HFF-Myc (cell line): Measurements from ENCODE around the gene CELF2.

Experiments
- DNase-seq: peaks from one replicate; pipeline ENCODE4 v3.0.0-alpha.2; 2011; ENCODE audit warnings: low read depth; ENCODE audit errors: extremely low read depth
- H3K4me3 ChIP-seq: replicated peaks from 2 replicates; pipeline ENCODE4 v1.5.1; 2011; ENCODE audit warnings: low read depth, mild to moderate bottlenecking, control low read depth, low read length
- TF ChIP-seq, protein P1 (sequence below): IDR thresholded peaks from 2 replicates; pipeline ENCODE4 v1.5.1; 2012; ENCODE audit warnings: mild to moderate bottlenecking, low read depth, low read length, control low read depth; ENCODE audit errors: missing control alignments

Gene CELF2

DNA sequence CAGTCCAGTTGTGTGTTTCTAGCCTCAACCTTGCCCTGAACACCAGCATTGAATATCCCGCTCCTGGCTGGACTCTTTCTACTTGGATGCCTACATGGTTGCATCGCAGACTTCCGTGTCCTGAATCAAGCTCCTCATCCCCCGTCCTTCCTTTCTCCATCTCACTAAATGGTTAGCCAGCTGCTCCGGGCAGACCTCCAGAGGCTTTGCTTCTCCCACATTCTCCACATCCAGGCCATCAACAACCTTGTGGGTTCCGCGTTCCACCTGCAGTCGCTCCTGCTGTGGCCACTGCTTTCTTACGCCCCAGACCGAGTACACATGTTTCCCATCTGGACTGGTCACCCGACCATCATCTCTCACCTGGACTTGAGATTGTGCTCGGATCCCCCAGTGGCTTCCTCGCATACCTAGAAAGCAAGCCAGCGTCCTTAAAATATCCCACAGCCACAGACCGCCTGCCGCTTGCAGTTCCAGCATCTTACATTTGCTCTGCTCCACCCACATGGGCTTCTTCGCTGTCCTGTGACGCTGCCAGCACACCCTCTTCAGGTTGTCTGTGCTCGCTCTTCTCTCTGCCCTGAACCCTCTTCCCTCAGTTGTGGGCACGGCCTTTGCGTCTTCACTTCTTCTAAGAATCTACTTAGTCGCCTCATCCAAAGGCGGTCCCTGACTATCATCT, 25.9 kb downstream of the CELF2 start:
- DNase-seq, result no peak
- TF ChIP-seq, protein P1, sequence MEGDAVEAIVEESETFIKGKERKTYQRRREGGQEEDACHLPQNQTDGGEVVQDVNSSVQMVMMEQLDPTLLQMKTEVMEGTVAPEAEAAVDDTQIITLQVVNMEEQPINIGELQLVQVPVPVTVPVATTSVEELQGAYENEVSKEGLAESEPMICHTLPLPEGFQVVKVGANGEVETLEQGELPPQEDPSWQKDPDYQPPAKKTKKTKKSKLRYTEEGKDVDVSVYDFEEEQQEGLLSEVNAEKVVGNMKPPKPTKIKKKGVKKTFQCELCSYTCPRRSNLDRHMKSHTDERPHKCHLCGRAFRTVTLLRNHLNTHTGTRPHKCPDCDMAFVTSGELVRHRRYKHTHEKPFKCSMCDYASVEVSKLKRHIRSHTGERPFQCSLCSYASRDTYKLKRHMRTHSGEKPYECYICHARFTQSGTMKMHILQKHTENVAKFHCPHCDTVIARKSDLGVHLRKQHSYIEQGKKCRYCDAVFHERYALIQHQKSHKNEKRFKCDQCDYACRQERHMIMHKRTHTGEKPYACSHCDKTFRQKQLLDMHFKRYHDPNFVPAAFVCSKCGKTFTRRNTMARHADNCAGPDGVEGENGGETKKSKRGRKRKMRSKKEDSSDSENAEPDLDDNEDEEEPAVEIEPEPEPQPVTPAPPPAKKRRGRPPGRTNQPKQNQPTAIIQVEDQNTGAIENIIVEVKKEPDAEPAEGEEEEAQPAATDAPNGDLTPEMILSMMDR, result no peak
- H3K4me3 ChIP-seq, result no peak overlapping the region

DNA sequence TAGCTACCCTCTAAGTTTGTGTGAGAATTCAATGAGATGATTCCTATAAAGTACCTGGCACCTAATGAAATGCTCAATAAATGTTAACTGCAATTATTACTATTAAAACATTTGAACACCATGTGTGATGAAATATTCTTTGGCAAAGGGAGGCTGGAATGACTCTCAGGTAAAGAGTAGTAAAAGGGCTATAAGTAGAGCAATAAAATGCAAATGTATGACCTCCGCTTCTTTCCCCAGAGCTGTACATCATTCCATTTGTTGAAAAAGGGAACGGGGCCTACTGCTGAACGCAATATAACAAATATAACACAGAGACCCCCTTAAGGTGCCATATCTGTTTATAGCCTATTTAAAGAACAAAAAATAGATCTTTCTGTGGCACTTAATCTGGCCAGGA, 27.8 kb downstream of the CELF2 start:
- DNase-seq, result no peak
- TF ChIP-seq, protein P1, result no peak
- H3K4me3 ChIP-seq, result no peak overlapping the region

DNA sequence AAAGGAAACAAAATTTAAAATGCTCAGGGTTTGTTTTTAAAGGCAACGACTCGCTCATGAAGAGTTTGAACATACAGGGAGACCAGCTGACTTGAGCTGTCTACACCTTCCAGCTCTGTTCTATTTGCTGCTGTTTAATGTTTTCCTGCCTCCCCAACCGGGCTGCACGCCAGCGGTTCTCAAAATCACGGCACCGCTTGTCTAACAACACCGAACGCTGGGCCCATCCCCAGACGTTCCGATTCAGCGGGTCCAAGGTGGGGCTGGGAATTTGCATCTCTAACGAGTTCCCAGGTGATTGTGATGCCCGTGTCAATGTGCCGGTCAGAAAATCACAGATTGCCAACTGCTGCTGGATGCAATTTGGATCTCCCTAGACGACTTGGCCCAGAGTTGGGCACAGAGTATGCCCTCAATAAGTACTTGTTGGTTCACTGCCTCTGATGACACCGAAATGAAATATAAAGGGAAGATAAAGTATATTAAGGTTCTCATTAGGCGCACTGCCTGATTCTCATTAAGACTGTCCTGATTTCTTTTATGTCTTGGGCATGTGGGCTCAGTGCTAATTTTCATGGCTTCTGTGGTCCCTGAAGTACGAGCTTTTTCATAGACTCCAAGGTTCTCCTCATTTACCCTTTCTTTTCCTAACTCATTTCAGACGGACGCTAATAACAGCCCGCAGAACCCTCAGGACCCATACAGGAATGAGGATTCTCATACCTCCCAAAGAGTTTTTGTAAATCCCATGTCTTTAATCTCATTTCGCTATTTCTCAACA, 28.5 kb downstream of the CELF2 start:
- TF ChIP-seq, protein P1, result no peak
- H3K4me3 ChIP-seq, result no peak overlapping the region
- DNase-seq, result no peak

DNA sequence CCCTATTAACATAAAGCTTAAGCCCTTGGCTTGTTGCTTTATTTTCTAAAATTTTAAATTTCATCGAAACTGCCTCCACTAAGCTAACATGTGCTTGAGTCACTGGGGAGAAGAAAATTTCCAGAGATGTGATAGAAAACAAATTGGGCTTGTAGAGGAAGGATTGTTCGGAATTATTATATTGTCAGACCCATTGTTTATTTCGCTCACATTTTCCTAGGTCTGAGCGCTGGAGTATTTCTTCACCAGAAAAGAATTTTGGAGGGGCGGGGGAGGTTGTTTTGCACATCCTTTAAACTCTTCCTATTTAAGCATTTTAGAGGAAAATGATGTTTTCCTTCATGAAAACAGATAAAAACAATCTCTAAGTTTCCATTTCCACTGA, 29.1 kb downstream of the CELF2 start:
- no peak overlapping the region for H3K4me3 ChIP-seq
- TF ChIP-seq, protein P1, result no peak
- DNase-seq, result no peak

DNA sequence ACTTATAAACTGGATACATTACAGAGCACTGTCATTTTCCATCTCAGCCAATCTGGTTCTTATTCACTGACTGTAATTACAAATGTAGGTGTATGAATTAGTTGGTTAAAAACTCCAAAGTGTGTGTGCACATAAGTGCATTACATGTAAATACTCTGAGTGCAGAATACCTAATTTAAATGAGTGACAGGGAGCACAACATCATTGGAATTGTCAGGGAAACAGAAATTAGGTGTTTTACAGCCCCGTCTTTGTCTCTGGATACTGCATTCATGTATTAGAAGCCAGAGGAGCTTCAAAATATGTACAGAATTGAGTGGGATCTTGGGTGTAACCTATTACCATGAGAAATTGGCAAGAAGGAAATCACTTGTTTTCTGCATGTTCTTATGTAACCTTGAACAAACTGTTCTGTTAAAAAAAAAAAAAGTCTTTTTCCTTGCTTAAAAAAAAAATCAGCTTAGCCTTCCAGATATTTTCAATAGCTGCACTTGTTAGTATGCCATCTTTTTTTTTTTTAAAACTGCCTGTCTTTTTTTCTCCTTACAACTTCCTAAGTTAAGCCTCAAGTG, 31.1 kb downstream of the CELF2 start:
- TF ChIP-seq, protein P1, result no peak

DNA sequence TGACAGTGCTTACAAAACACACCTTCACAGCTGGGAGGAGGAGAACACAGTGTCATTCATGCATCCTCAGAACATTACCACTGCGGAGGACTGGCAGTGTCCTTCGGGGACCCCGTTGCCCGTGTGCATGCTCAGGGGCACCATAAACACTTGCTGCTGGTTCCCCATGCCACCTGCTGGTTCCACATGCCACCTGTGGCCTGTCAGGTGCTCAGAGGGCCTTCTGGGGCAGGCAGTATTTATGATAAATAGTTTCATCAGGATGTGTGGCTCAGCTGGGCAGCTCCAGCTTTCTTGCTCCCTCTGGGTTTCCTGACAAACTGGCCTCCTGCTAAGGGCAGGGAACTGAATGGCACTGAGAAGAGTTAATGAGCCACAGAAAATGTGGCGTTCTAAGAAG, 32.1 kb downstream of the CELF2 start:
- H3K4me3 ChIP-seq, result no peak overlapping the region
- TF ChIP-seq, protein P1, result no peak
- DNase-seq, result no peak

More for the DNA sequence above, 31.1 kb downstream of the CELF2 start:
- no peak for DNase-seq
- H3K4me3 ChIP-seq, result no peak overlapping the region
